Hippocampal formation (tissue), 2 donors: ENCODE data around the gene SLC9A8.
"Not testable (repeated sequence)": the region's sequence is repeated elsewhere in the genome, so short reads cannot be mapped to it uniquely, and the experiment has no call there.

Experiments used
- DNase-seq, 2 donors: peaks; one replicate each; lab custom pipeline; 2025; lab: John Stamatoyannopoulos, UW

The SLC9A8 gene

GRCh38 chr20:49812507-49813304 lies at the start of gene SLC9A8:
SLC9A8 (plus strand) TSS chr20:49812828; CDS start chr20:49812923, 95 bp downstream.
- peak; percentile 84 to 85 for DNase-seq

DNA sequence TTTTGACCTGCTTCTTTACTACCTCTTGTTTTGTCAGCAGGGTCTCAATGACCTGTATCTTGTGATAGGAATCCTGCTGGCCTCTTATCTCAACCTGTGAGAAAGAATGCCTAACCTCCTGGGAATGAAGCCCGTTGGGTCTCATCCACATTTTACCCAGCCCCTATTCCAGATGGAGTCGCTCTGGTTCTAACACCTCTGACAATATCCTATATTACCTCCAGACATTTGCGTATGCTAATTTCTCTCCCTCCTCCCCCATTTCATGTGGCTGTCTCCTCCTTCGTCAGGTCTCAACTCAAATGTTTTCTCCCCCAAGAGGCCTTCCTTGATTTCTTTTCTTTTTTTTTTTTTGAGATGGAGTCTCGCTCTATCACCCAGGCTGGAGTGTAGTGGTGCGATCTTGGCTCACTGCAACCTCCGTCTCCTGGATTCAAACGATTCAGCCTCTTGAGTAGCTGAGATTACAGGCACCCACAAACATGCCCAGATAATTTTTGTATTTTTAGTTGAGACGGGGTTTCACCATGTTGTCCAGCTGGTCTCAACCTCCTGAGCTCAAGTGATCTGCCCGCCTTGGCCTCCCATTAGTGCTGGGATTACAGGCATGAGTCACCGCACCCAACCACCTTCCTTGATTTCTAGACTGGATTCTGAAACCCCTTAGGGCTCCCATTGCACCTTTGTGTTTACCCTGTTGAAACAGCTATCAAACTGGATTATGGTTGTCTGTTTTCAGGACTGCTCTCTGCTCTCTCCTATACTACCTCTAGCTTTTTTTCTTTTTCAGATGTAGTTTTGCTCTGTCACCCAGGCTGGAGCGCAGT lies 49.5 kb upstream of the SLC9A8 start:
- DNase-seq = no peak

- no peak for DNase-seq
Measured at GRCh38 chr20:49765413-49765736, 47.3 kb upstream of the SLC9A8 start.

DNA sequence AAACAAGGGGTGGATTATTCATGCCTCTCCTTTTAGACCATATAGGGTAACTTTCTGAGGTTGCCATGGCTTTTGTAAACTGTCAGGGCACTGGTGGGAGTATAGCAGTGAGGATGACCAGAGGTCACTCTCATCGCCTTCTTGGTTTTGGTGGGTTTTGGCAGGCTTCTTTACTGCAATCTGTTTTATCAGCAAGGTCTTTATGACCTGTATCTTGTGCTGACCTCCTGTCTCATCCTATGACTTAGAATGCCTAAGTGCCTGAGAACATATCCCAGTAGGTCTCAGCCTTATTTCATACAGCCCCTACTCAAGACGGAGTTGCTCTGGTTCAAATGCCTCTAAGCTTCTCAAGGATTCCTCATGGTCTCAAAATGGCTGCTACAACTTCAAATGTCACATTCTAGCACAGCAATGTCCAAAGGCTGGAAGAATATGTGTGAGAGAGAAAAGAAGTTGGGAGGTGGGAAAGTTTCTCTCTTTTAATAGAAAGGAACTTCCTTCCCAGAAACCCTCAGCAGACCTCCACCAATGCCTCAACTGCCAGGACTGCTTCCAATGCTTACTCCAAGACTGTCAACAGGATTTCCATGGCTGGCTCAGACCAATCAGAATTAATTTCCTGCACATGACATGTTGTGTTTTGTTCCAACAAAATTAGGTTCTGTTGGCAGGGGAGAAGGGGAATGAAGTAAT lies 46.6 kb upstream of the SLC9A8 start:
- no peak for DNase-seq

DNA sequence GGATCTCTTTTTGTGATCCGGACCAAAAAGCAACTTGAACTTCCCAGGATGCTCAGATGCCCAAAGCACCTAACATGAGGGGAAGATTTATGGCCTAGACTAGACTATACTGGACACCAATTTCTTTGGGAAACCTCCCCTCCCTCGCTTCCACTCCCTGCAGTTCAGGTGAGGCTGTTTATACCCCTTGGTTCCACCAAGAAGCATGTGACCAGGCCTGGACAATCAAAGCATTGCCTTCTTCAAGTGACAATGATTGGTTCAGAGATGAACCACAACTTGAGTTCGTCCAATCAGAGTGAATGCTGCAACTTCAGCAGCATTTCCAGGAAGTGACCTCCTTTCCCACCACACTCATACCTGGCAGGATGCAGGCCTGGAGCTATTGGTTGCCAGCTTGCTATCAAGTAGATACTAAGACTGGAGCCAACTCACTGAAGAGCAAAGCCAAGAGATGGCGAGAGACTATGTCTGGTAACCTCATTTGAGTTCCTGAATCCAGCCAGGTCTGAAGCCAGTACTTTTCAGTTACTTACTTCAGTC lies 45.6 kb upstream of the SLC9A8 start:
- DNase-seq = no peak

DNA sequence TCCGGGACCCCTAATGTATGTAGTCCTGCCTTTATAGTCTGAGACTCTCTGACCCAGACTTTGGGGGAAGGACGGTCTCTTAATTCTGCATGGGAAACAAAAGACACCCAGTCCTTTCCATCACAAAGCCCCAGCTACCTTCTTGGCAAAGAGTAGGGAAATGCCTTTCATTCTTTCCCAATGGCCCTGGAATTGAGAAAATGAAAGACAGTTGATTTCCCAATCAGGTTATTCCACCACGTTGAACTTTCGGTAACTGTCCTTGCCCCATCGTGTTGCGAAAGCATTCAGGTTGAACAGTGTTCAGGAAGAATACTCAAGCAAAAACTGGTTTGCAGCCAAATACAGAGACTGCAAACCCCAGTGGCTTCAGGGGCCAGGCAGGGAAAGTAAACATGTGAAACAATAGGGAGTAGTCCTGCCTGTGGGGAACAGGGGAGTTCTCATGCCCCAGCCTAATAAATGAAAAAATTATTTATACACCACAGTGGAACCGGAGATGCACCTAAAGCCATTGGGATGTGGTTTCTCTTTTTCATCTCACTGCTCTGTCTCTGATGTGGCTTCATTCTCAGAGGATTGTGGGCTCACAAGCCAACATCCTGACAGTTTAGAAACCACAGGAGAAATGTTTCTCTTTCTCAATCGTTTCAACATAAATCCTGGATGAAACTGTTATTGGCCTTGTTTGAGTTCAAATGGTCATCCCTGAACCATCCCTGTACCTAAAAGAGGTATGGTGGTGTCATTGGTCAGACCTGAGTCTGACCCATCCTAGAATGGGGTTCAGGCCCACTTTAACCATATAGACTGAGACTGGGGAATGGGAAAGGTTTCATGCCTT lies 44.2 kb upstream of the SLC9A8 start:
- DNase-seq = no peak

GRCh38 chr20:49769048-49769581 lies 43.5 kb upstream of the SLC9A8 start:
- no peak for DNase-seq

- no peak for DNase-seq
Measured at GRCh38 chr20:49770634-49771033, 42.0 kb upstream of the SLC9A8 start.

DNA sequence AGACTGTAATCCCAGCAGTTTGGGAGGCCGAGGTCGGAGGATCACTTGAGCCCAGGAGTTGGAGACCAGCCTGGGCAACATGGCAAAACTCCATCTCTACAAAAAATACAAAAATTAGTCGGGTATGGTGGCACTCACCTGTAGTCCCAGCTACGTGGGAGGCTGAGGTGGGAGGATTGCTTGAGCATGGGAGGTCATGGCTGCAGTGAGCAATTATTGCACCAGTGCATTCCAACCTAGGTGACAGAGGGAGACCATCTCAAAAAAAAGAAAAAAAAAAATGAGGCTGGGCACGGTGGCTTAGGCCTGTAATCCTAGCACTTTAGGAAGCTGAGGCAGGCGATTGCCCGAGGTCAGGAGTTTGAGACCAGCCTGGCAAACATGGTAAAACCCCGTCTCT lies 38.4 kb upstream of the SLC9A8 start:
- DNase-seq = not testable (repeated sequence)

DNA sequence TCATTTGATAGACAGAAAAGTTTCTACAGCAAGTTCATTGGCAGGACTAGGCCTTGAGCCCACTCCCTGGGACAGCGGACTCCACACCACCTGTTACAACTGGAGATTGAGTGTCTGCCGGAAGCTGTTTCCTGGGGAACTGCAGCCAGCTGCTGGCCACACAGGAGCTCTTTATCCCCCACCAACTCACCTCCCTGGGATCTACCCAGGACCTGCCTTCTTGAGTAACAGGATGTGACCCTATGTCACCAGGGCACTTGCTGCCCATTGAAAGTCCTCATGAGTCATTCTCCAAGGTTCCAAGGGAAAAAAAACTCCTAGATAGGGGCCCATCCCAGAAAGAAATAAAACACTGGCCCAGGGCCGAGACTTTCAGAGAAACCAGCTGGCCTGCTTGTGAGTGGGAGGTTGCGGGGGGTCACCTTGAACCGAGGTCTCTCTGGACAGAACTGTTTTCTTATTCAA lies 37.4 kb upstream of the SLC9A8 start:
- DNase-seq = no peak

GRCh38 chr20:49779972-49780371 lies 32.7 kb upstream of the SLC9A8 start:
- DNase-seq = no peak

DNA sequence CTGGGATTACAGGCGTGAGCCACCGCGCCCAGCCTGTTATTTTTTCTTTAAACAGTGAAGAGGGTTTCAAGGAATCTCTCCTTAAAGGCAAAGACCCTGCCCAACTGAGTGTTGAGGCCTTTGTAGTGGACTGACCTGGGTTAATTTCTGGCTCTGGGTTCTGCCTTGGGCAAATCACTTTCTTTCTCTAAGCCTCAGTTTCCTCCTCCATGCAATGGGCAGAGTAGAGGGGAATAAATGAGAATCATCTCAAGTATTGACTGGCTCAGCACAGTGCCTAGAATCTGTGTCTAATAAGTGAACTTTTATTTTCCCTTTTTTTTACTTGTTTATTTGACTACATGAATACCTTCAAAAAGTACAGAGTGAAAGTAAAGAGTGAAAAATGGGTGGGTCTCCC lies 31.0 kb upstream of the SLC9A8 start:
- DNase-seq = no peak

- not testable (repeated sequence) for DNase-seq
Measured at GRCh38 chr20:49782439-49782838, 30.2 kb upstream of the SLC9A8 start.

DNA sequence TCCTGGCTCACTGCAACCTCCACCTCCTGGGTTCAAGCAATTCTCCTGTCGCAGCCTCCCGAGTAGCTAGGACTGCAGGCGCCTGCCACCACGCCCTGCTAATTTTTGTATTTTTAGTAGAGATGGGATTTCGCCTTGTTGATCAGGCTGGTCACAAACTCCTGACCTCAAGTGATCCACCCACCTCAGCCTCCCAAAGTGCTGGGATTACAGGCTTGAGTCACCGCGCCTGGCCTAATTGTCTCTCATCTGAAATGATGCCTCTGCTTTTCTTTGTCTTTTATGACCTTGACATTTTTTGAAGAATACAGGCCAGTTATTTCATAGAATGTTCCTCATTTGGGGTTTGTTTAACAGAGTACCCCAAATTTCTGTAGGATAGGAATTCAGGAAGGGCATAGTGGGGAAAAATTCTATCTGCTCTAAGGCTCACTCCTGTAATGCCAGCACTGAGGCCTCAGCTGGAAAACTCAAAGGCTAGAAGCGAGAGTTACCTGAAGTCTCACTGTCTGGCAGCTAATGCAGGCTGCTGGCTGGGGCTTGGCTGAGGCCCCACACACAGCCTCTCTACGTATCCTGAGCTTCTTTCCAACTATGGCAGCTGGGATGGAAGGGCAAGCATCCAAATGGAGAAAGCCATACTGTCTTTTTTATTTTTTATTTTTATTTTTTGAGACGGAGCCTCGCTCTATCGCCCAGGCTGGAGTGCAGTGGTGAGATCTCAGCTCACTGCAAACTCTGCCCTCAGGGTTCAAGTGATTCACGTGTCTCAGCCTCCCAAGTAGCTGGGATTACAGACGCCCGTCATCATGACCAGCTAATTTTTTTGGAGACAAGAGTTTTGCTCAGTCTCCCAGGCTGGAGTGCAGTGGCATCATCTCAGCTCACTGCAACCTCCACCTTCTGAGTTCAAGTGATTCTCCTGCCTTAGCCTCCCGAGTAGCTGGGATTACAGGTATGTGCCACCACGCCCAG lies 29.3 kb upstream of the SLC9A8 start:
- DNase-seq = not testable (repeated sequence)

DNA sequence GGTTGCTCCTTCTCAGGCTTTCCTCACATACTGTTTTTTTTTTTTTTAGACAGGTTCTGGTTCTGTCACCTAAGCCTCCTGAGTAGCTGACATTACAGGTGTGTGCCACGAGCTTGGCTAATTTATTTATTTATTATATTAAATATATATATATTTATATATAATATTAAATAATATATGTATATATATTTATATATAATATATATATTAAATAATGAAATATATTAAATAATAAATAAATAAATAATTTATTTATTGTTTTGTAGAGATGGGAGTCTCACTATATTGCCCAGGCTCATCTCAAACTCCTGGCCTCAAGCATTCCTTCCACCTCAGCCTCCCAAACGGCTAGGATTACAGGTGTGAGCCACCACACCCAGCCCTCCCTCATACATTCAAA lies 28.3 kb upstream of the SLC9A8 start:
- no peak for DNase-seq

- DNase-seq = no peak
Measured at GRCh38 chr20:49785149-49785851, 27.3 kb upstream of the SLC9A8 start.

- DNase-seq = no peak
Measured at GRCh38 chr20:49785852-49786175, 26.8 kb upstream of the SLC9A8 start.

DNA sequence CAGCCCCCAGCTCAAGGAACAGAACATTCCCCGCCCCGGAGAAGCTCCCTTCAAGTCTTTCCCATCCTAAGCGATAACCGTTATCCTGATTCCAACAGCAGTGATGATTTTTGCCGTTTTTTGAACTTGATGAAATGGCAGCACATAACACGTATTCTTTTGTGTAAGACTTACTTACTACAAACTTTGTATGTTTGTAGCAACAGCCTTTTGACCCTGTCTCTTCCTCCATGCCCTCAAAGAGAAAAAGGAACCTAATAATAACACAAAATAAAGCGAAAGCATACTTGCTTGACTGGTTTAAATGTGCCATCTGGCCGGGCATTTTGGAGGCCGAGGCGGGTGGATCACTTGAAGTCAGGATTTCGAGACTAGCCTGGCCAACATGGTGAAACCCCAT lies 26.4 kb upstream of the SLC9A8 start:
- no peak for DNase-seq

DNA sequence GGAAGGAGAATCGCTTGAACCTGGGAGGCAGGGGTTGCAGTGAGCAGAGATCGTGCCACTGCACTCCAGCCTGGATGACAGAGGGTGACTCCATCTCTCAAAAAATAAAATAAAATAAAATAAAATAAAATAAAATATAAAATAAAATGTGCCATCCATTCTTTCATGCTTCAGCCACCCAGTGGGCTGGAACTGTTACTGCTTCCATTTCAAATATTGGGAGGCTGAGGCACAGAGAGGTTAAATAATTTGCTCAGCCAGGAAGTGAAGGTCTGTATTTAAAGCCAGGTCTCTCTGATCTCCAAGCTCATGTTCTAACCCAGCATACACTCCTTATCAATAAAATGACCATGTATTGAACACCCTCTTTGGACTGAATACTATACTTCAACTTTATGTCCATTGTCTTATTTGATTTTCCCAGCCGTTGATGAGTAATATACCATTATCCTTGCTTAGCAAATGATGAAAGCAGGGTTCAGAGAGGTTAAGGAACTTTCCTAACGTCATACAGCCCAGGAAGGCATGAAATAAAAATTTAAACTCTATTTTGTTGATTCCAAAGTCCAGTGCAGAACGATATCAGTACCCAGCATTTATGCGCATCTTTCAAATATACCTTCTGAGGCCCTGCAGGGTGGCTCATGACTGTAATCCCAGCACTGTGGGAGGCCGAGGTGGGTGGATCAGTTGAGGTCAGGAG lies 25.8 kb upstream of the SLC9A8 start:
- DNase-seq = no peak
